Natural killer cell (primary cell): ENCODE results near the gene CDCA4. TPM values are rescaled to one million over a fixed set of nuclear protein-coding genes. Genes with fewer than 3 reads are reported as not detected.
A peak's percentile ranks its signal among the peaks of the same experiment; 100 is the strongest.

Source experiments
- ATAC-seq, 3 donors: fragments of 150-1000 bp in 2 of 3; fragments of 200-7000 bp in 1 of 3; cut with Tn5 transposase; 1 replicate in 1 of 3; 2 replicates in 2 of 3; pipeline ENCODE4 v1.10.0; 2021; ENCODE audit warnings: mild to moderate bottlenecking in 2 of 3, moderate library complexity in 2 of 3
- DNase-seq, 2 donors: peaks; one replicate each; pipeline versions ENCODE4 v3.0.0 to v3.0.0-alpha.2; 2013 to 2021; ENCODE audit warnings: mixed read lengths in 1 of 2
- H3K27ac ChIP-seq: one replicate; pipeline ENCODE4 v1.5.1; 2013; ENCODE audit warnings: mild to moderate bottlenecking, low read length
- H3K27me3 ChIP-seq: one replicate; pipeline ENCODE4 v1.6.1; 2013; ENCODE audit warnings: low read length; ENCODE audit not compliant: control insufficient read depth, insufficient read depth
- H3K36me3 ChIP-seq: one replicate; pipeline ENCODE4 v1.6.1; 2013; ENCODE audit warnings: low read length; ENCODE audit not compliant: control insufficient read depth, insufficient read depth
- H3K4me1 ChIP-seq: one replicate; pipeline ENCODE4 v1.6.1; 2013; ENCODE audit warnings: low read length; ENCODE audit not compliant: control insufficient read depth, insufficient read depth
- H3K4me3 ChIP-seq: one replicate; pipeline ENCODE4 v1.5.1; 2013; ENCODE audit warnings: low read length
- H3K9me3 ChIP-seq: one replicate; pipeline ENCODE4 v1.6.1; 2013; ENCODE audit warnings: low read length; ENCODE audit not compliant: control insufficient read depth, insufficient read depth
- H3K27ac Mint-ChIP-seq, 2 donors: one replicate each; pipeline ENCODE4 v1.8.0; 2022; ENCODE audit warnings: mild to moderate bottlenecking in 2 of 2, mixed read lengths in 2 of 2, moderate library complexity in 1 of 2
- H3K27me3 Mint-ChIP-seq, 2 donors: one replicate each; pipeline ENCODE4 v1.8.0; 2022; ENCODE audit warnings: low read depth in 2 of 2, mixed read lengths in 2 of 2
- H3K36me3 Mint-ChIP-seq: one replicate; pipeline ENCODE4 v1.8.0; 2022; ENCODE audit warnings: mixed read lengths
- H3K4me1 Mint-ChIP-seq, 2 donors: one replicate each; pipeline ENCODE4 v1.8.0; 2022; ENCODE audit warnings: mixed read lengths in 2 of 2
- H3K4me3 Mint-ChIP-seq: one replicate; pipeline ENCODE4 v1.8.0; 2022; ENCODE audit warnings: mild to moderate bottlenecking, moderate library complexity, mixed read lengths
- H3K9me3 Mint-ChIP-seq, 2 donors: one replicate each; pipeline ENCODE4 v1.8.0; 2022; ENCODE audit warnings: mixed read lengths in 2 of 2
- WGBS: methylation state at CpG from one replicate; pipeline ENCODE4 v1.1.7; 2013; ENCODE audit warnings: missing lambda C conversion rate; ENCODE audit not compliant: insufficient coverage; 5-methylcytosine and 5-hydroxymethylcytosine counted together
- intact Hi-C: fragments of 100-400 bp; cut with micrococcal nuclease; formaldehyde crosslinking; loops from one replicate; pipeline ENCODE4 v1.14.2; 2022
- total RNA-seq, 4 donors: library from RNA; stranded (reverse); fragments of 120-200 nt in 1 of 4; gene quantifications; one replicate each; pipeline versions ENCODE4 v1.2.3 to v1.2.4, GENCODE V29; 2013 to 2022
- TF ChIP-seq, protein P1 (sequence below): fragments of 200-600 bp; IDR thresholded peaks from one replicate; pipeline ENCODE4 v1.8.0; 2022; ENCODE audit warnings: antibody characterized with exemption

Gene CDCA4
- total RNA-seq, 3 donors from 2014 or later (not counting 1 experiment from before 2014, with no cell fraction given): 10.3 to 20.7 (median 16.6) TPM

DNA sequence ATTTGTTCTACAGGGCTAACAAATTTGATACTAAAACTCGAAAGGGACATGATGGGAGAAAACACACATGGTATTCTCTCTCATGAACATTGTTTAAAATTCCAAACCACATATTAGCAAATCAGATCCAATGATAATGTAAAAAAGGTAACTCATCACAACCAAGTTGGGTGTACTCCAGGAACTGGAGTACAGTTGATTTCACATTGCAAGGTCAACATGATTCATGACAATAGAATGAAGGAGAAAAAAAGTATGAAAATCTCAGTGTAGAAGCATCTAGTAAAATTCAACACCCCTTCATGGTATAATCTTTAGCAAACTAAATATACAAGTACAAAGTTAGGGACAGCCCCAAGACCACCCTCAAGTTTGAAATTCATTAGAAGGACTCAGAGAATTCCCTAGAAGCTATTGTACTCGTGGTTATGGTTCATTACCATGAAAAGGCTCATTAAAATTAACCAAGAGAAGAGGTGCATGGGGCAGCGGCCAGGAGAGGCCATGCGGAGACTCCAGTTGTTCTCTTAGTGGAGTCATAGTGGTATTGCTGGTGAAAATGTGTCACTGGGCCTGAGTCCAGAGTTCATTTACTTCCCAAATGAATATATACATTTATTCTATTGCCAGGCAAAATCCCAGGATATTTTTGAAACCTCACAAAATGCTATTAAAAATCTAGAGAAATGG is 3.1 kb upstream of the CDCA4 start:
- Mint-ChIP-seq H3K4me1 (peaks cover 25% of the 10 kb centered on the region in 2 donors), H3K4me3 (no peak overlapping the region), H3K9me3 (no peaks in the 10 kb centered on the region), H3K27me3 (no peaks in the 10 kb centered on the region), H3K36me3 (no peaks in the 10 kb centered on the region), H3K27ac (peak overlapping the region; percentile 36 to 52)
- TF ChIP-seq, protein P1, sequence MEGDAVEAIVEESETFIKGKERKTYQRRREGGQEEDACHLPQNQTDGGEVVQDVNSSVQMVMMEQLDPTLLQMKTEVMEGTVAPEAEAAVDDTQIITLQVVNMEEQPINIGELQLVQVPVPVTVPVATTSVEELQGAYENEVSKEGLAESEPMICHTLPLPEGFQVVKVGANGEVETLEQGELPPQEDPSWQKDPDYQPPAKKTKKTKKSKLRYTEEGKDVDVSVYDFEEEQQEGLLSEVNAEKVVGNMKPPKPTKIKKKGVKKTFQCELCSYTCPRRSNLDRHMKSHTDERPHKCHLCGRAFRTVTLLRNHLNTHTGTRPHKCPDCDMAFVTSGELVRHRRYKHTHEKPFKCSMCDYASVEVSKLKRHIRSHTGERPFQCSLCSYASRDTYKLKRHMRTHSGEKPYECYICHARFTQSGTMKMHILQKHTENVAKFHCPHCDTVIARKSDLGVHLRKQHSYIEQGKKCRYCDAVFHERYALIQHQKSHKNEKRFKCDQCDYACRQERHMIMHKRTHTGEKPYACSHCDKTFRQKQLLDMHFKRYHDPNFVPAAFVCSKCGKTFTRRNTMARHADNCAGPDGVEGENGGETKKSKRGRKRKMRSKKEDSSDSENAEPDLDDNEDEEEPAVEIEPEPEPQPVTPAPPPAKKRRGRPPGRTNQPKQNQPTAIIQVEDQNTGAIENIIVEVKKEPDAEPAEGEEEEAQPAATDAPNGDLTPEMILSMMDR: no peak
- H3K9me3 ChIP-seq: no peaks in the 10 kb centered on the region
- intact Hi-C loops: no loop called here
- no peaks in the 10 kb centered on the region for H3K36me3 ChIP-seq
- 94% methylated on average over 3 of the region's 4 CpGs for WGBS
- DNase-seq (no peak), ATAC-seq (no peak)
- H3K4me1 ChIP-seq: peaks cover 38% of the 10 kb centered on the region
- H3K27me3 ChIP-seq: no peaks in the 10 kb centered on the region
- H3K4me3 ChIP-seq: no peak overlapping the region
- H3K27ac ChIP-seq: peak overlapping the region; percentile 21

DNA sequence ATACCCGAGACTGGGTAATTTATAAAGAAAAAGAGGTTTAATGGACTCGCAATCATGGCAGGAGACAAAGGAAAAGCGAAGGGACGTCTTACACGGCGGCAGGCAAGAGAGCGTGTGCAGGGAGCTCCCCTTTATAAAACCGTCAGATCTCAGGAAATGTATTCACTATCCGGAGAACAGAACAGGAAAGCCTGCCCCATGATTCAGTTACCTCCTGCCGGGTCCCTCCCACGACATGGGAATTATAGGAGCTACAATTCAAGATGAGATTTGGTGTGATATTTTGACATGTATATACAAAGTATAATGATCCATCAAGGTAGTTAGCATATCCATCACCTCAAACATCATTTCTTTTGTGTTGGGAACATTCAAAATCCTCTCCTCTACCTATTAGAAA is 2.3 kb upstream of the CDCA4 start:
- no peaks in the 10 kb centered on the region for H3K9me3 Mint-ChIP-seq
- H3K27me3 Mint-ChIP-seq: no peaks in the 10 kb centered on the region
- H3K4me1 ChIP-seq: peaks cover 44% of the 10 kb centered on the region
- WGBS: 90% methylated on average over 11 of the region's 11 CpGs
- ATAC-seq (no peak), DNase-seq (no peak)
- peak overlapping the region in 1 of 2 donors; percentile 52 for H3K27ac Mint-ChIP-seq
- H3K27ac ChIP-seq: no peak overlapping the region
- H3K4me1 Mint-ChIP-seq: peaks cover 25 to 28% of the 10 kb centered on the region in 2 donors
- no peak overlapping the region for H3K4me3 Mint-ChIP-seq
- intact Hi-C loops: no loop called here
- H3K9me3 ChIP-seq: no peaks in the 10 kb centered on the region
- TF ChIP-seq, protein P1: no peak
- H3K36me3 ChIP-seq: no peaks in the 10 kb centered on the region
- no peaks in the 10 kb centered on the region for H3K36me3 Mint-ChIP-seq
- H3K27me3 ChIP-seq: no peaks in the 10 kb centered on the region
- no peak overlapping the region for H3K4me3 ChIP-seq

DNA sequence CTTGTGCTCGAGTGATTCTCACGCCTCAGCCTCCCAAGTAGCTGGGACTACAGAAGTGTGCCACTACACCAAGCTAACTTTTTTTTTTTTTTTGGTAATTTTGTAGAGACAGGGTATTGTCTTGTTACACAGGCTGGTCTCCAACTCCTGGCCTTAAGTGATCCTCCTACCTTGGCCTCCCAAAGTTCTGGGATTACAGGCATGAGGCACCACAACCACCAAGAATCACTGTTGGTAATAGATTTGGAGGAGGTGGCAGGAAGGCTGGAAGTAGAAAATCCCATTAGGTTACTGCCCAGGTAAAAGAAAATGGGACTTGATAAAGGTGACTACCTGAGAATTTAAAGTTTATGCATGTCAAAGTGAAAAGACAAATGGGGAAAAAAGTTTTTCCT is 1.4 kb upstream of the CDCA4 start:
- Histone ChIP-seq H3K9me3 (no peaks in the 10 kb centered on the region), H3K4me3 (no peak overlapping the region), H3K27me3 (no peaks in the 10 kb centered on the region), H3K36me3 (no peaks in the 10 kb centered on the region), H3K4me1 (peaks cover 44% of the 10 kb centered on the region), H3K27ac (no peak overlapping the region)
- peak overlapping the region; percentile 81 for H3K4me3 Mint-ChIP-seq
- H3K27ac Mint-ChIP-seq: peak overlapping the region; percentile 85 to 87
- no peaks in the 10 kb centered on the region for H3K36me3 Mint-ChIP-seq
- H3K4me1 Mint-ChIP-seq: peaks cover 25 to 28% of the 10 kb centered on the region in 2 donors
- TF ChIP-seq, protein P1: no peak
- intact Hi-C loops: no loop called here
- no peaks in the 10 kb centered on the region for H3K27me3 Mint-ChIP-seq
- 80% methylated on average over 2 of the region's 2 CpGs for WGBS
- ATAC-seq: no peak
- DNase-seq: no peak
- no peaks in the 10 kb centered on the region for H3K9me3 Mint-ChIP-seq
